Measurements from ENCODE around the gene RRP12. TPM values are rescaled to one million over a fixed set of nuclear protein-coding genes. Genes with fewer than 3 reads are reported as not detected.
"Not testable (repeated sequence)": the region's sequence is repeated elsewhere in the genome, so short reads cannot be mapped to it uniquely, and the experiment has no call there.

The RRP12 gene
- total RNA-seq, 2 experiments from 2014 or later, result 45.9 to 49.4 TPM

GRCh38 chr10:97407952-97408248 lies 6.8 kb upstream of the RRP12 start:
- Mint-ChIP-seq H3K4me1 (peaks cover 16% of the 10 kb centered on the region), H3K4me3 (no peak overlapping the region), H3K27me3 (no peaks in the 10 kb centered on the region), H3K36me3 (ENCODE audit: low read depth) (no peaks in the 10 kb centered on the region), H3K27ac (peak overlapping the region; percentile 56), H3K9me3 (ENCODE audit: low read depth) (no peaks in the 10 kb centered on the region)
- ChIA-PET CTCF (interaction anchor here (0.6 to 10.6 kb wide), 8 partner anchors 14 to 75 kb away, joined by 3 to 138 read pairs (median 6); partner anchors contain the start of genes EXOSC1 and PGAM1), POLR2A (interaction anchor here (1.5 kb wide), 2 partner anchors 15 to 27 kb away, joined by 3 to 4 read pairs; no protein-coding TSS in a partner anchor)
- DNase-seq (no peak), ATAC-seq (no peak)
- intact Hi-C loops (cut with DNase I, micrococcal nuclease), result loop anchor here (1.0 to 5.0 kb wide), 5 partner anchors 20 to 145 kb away; partner anchors contain the start of genes EXOSC1 (in 1 of the 2) and ZDHHC16 (in 1 of the 2)

- peak overlapping the region; percentile 56 for H3K27ac Mint-ChIP-seq
- ChIA-PET CTCF (interaction anchor here (0.6 to 10.6 kb wide), 15 partner anchors 10 to 128 kb away, joined by 3 to 138 read pairs (median 5); partner anchors contain the start of genes EXOSC1 and PGAM1), POLR2A (interaction anchor here (0.6 to 1.5 kb wide), 4 partner anchors 8 to 27 kb away, joined by 3 to 9 read pairs (median 4); no protein-coding TSS in a partner anchor)
- H3K27me3 Mint-ChIP-seq, result no peaks in the 10 kb centered on the region
- H3K4me3 Mint-ChIP-seq, result peak overlapping the region; percentile 47
- intact Hi-C loops (cut with DNase I, micrococcal nuclease), result loop anchor here (1.0 to 5.0 kb wide), 5 partner anchors 21 to 146 kb away; partner anchors contain the start of genes EXOSC1 (in 1 of the 2) and ZDHHC16 (in 1 of the 2)
- H3K4me1 Mint-ChIP-seq, result peaks cover 11% of the 10 kb centered on the region
- H3K9me3 Mint-ChIP-seq (ENCODE audit: low read depth), result no peaks in the 10 kb centered on the region
- no peaks in the 10 kb centered on the region for H3K36me3 Mint-ChIP-seq (ENCODE audit: low read depth)
- DNase-seq (peak; percentile 81), ATAC-seq (peak; percentile 97)
Measured at GRCh38 chr10:97407211-97407951, 6.2 kb upstream of the RRP12 start.

- DNase-seq; H3K4me3 Mint-ChIP-seq; ATAC-seq; H3K4me1 Mint-ChIP-seq; H3K27me3 Mint-ChIP-seq; H3K9me3 Mint-ChIP-seq (ENCODE audit: low read depth); H3K36me3 Mint-ChIP-seq (ENCODE audit: low read depth): not testable (repeated sequence)
- intact Hi-C loops (cut with DNase I, micrococcal nuclease), result loop anchor here in 1 of 2 experiments (5.0 kb wide), 1 partner anchor 56 kb away; no protein-coding TSS in a partner anchor
- ChIA-PET POLR2A (interaction anchor here (0.6 to 1.5 kb wide), 3 partner anchors 8 to 22 kb away, joined by 3 to 9 read pairs (median 3); no protein-coding TSS in a partner anchor), CTCF (interaction anchor here (0.6 to 10.6 kb wide), 14 partner anchors 9 to 129 kb away, joined by 3 to 138 read pairs (median 4); partner anchors contain the start of genes EXOSC1 and PGAM1)
- H3K27ac Mint-ChIP-seq, result peak overlapping the region; percentile 51
Measured at GRCh38 chr10:97406483-97406882, 5.3 kb upstream of the RRP12 start.

GRCh38 chr10:97406064-97406463 lies 4.9 kb upstream of the RRP12 start:
- DNase-seq, result no peak
- no peak for ATAC-seq
- H3K9me3 Mint-ChIP-seq (ENCODE audit: low read depth), result no peaks in the 10 kb centered on the region
- no peaks in the 10 kb centered on the region for H3K27me3 Mint-ChIP-seq
- no peaks in the 10 kb centered on the region for H3K36me3 Mint-ChIP-seq (ENCODE audit: low read depth)
- H3K4me3 Mint-ChIP-seq, result no peak overlapping the region
- ChIA-PET CTCF (interaction anchor here (0.6 to 10.6 kb wide), 12 partner anchors 9 to 322 kb away, joined by 3 to 138 read pairs (median 5); partner anchors contain the start of genes EXOSC1 and PGAM1), POLR2A (no interaction called here)
- peaks cover 13% of the 10 kb centered on the region for H3K4me1 Mint-ChIP-seq
- H3K27ac Mint-ChIP-seq, result no peak overlapping the region
- intact Hi-C loops (cut with DNase I, micrococcal nuclease), result loop anchor here in 1 of 2 experiments (5.0 kb wide), 1 partner anchor 56 kb away; no protein-coding TSS in a partner anchor

GRCh38 chr10:97404044-97404443 lies 2.9 kb upstream of the RRP12 start:
- ATAC-seq (no peak), DNase-seq (no peak)
- Mint-ChIP-seq H3K9me3 (ENCODE audit: low read depth) (no peaks in the 10 kb centered on the region), H3K27me3 (no peaks in the 10 kb centered on the region), H3K4me1 (peaks cover 16% of the 10 kb centered on the region), H3K36me3 (ENCODE audit: low read depth) (peaks cover 2% of the 10 kb centered on the region), H3K4me3 (no peak overlapping the region), H3K27ac (no peak overlapping the region)
- intact Hi-C loops (cut with DNase I, micrococcal nuclease), result no loop called here
- POLR2A ChIA-PET, result interaction anchor here (0.6 kb wide), 1 partner anchor 40 kb away, joined by 3 read pairs; no protein-coding TSS in a partner anchor
- CTCF ChIA-PET, result interaction anchor here (0.6 to 10.6 kb wide), 3 partner anchors 8 to 40 kb away, joined by 3 to 61 read pairs (median 6); partner anchors contain the start of gene EXOSC1

GRCh38 chr10:97401455-97401919 lies 347 bp upstream of the RRP12 start:
- Mint-ChIP-seq H3K27me3 (no peaks in the 10 kb centered on the region), H3K4me1 (peaks cover 7% of the 10 kb centered on the region), H3K4me3 (peak overlapping the region; percentile 96), H3K9me3 (ENCODE audit: low read depth) (no peaks in the 10 kb centered on the region), H3K27ac (peak overlapping the region; percentile 85), H3K36me3 (ENCODE audit: low read depth) (peaks cover 3% of the 10 kb centered on the region)
- no peak for DNase-seq
- intact Hi-C loops (cut with DNase I, micrococcal nuclease), result loop anchor here (1.0 to 2.0 kb wide), 9 partner anchors 12 to 335 kb away; partner anchors contain the start of genes FRAT2 (in 2 of the 2), MMS19 (in 2 of the 2), UBTD1 (in 2 of the 2) and ARHGAP19 (in 1 of the 2)
- POLR2A ChIA-PET, result interaction anchor here (0.5 to 2.0 kb wide), 10 partner anchors 12 to 152 kb away, joined by 3 to 28 read pairs (median 4); partner anchors contain the start of genes ARHGAP19 and FRAT2
- CTCF ChIA-PET, result interaction anchor here (0.6 to 10.6 kb wide), 17 partner anchors 11 to 152 kb away, joined by 3 to 61 read pairs (median 5); partner anchors contain the start of genes ARHGAP19 and EXOSC1
- no peak for ATAC-seq

- POLR2A ChIA-PET, result interaction anchor here (0.6 to 2.0 kb wide), 2 partner anchors 34 to 97 kb away, joined by 3 to 9 read pairs; no protein-coding TSS in a partner anchor
- ATAC-seq (peak; percentile 18), DNase-seq (peak; percentile 51)
- peaks cover 7% of the 10 kb centered on the region for H3K4me1 Mint-ChIP-seq
- H3K4me3 Mint-ChIP-seq, result peak overlapping the region; percentile 96
- H3K36me3 Mint-ChIP-seq (ENCODE audit: low read depth), result peaks cover 11% of the 10 kb centered on the region
- no peaks in the 10 kb centered on the region for H3K27me3 Mint-ChIP-seq
- CTCF ChIA-PET, result interaction anchor here (0.5 to 10.6 kb wide), 15 partner anchors 13 to 391 kb away, joined by 3 to 61 read pairs (median 4); partner anchors contain the start of gene EXOSC1
- H3K27ac Mint-ChIP-seq, result peak overlapping the region; percentile 85
- intact Hi-C loops (cut with DNase I, micrococcal nuclease), result loop anchor here in 1 of 2 experiments (2.0 kb wide), 1 partner anchor 337 kb away; the partner anchor contains the start of gene ZFYVE27
- no peaks in the 10 kb centered on the region for H3K9me3 Mint-ChIP-seq (ENCODE audit: low read depth)
Measured at GRCh38 chr10:97399843-97400545, 1.1 kb downstream of the RRP12 start.

GRCh38 chr10:97396056-97396455 lies 5.1 kb downstream of the RRP12 start:
- H3K4me1 Mint-ChIP-seq, result peaks cover 3% of the 10 kb centered on the region
- peaks cover 22% of the 10 kb centered on the region for H3K36me3 Mint-ChIP-seq (ENCODE audit: low read depth)
- no peaks in the 10 kb centered on the region for H3K9me3 Mint-ChIP-seq (ENCODE audit: low read depth)
- CTCF ChIA-PET, result no interaction called here
- POLR2A ChIA-PET, result no interaction called here
- intact Hi-C loops (cut with DNase I, micrococcal nuclease), result no loop called here
- no peaks in the 10 kb centered on the region for H3K27me3 Mint-ChIP-seq
- ATAC-seq, result no peak
- no peak overlapping the region for H3K4me3 Mint-ChIP-seq
- no peak for DNase-seq
- no peak overlapping the region for H3K27ac Mint-ChIP-seq

- no peak overlapping the region for H3K27ac Mint-ChIP-seq
- DNase-seq, result no peak
- CTCF ChIA-PET, result interaction anchor here (0.6 to 1.0 kb wide), 2 partner anchors 12 to 183 kb away, joined by 3 read pairs; no protein-coding TSS in a partner anchor
Measured at GRCh38 chr10:97393034-97393573, 8.0 kb downstream of the RRP12 start.

GRCh38 chr10:97390091-97390490 lies 11.0 kb downstream of the RRP12 start:
- Mint-ChIP-seq H3K9me3 (ENCODE audit: low read depth) (no peaks in the 10 kb centered on the region), H3K27ac (no peak overlapping the region), H3K36me3 (ENCODE audit: low read depth) (peaks cover 33% of the 10 kb centered on the region), H3K4me3 (no peak overlapping the region), H3K27me3 (no peaks in the 10 kb centered on the region), H3K4me1 (no peaks in the 10 kb centered on the region)
- ChIA-PET CTCF (no interaction called here), POLR2A (no interaction called here)
- intact Hi-C loops (cut with DNase I, micrococcal nuclease), result no loop called here
- no peak for DNase-seq
- no peak for ATAC-seq

More at GRCh38 chr10:97393034-97393573, 8.0 kb downstream of the RRP12 start:
- POLR2A ChIA-PET, result no interaction called here
- ATAC-seq, result no peak
- H3K9me3 Mint-ChIP-seq (ENCODE audit: low read depth), result no peaks in the 10 kb centered on the region
- no peaks in the 10 kb centered on the region for H3K4me1 Mint-ChIP-seq
- H3K27me3 Mint-ChIP-seq, result no peaks in the 10 kb centered on the region
- intact Hi-C loops (cut with DNase I, micrococcal nuclease), result no loop called here
- no peak overlapping the region for H3K4me3 Mint-ChIP-seq
- peaks cover 31% of the 10 kb centered on the region for H3K36me3 Mint-ChIP-seq (ENCODE audit: low read depth)

Measured in activated CD4-positive, alpha-beta T cell treated with anti-CD3 and anti-CD28 coated beads for 36 hours (primary cell).